Gastroesophageal sphincter (tissue), 4 donors: ENCODE data around the gene FBP1. TPM values are rescaled to one million over a fixed set of nuclear protein-coding genes. Genes with fewer than 3 reads are reported as not detected.

Source experiments
- ATAC-seq: fragments of 150-250 bp; one replicate; pipeline ENCODE4 v1.9.1; 2016; ENCODE audit warnings: mild to moderate bottlenecking, moderate library complexity
- H3K27ac ChIP-seq, 4 donors: fragments of 200-600 bp; sonication (generic) in 3 of 4; 1 replicate in 3 of 4; 2 replicates in 1 of 4; pipeline ENCODE4 v1.5.1; 2016 to 2019
- H3K27me3 ChIP-seq: fragments of 200-600 bp; sonication (generic); one replicate; pipeline ENCODE4 v1.5.1; 2019
- H3K36me3 ChIP-seq, 2 donors: fragments of 200-600 bp; sonication (generic); one replicate each; pipeline ENCODE4 v1.5.1; 2019; ENCODE audit warnings: control low read depth in 1 of 2
- H3K4me1 ChIP-seq, 3 donors: fragments of 200-600 bp; sonication (generic); 1 replicate in 2 of 3; 2 replicates in 1 of 3; pipeline ENCODE4 v1.5.1; 2016 to 2019; ENCODE audit warnings: control low read depth in 2 of 3
- H3K4me3 ChIP-seq, 2 donors: fragments of 200-600 bp; sonication (generic); one replicate each; pipeline ENCODE4 v1.5.1; 2019; ENCODE audit warnings: mild to moderate bottlenecking in 1 of 2, moderate library complexity in 1 of 2
- H3K9me3 ChIP-seq, 3 donors: fragments of 200-600 bp; sonication (generic); one replicate each; pipeline ENCODE4 v1.5.1; 2017 to 2019; ENCODE audit warnings: control low read depth in 2 of 3
- EP300 ChIP-seq: sonication (generic); formaldehyde crosslinking; IDR thresholded peaks from one replicate; pipeline ENCODE4 v1.6.1; 2017; ENCODE audit warnings: antibody characterized with exemption, mild to moderate bottlenecking
- POLR2A ChIP-seq, 2 donors: fragments of 450-650 bp; IDR thresholded peaks; one replicate each; pipeline ENCODE4 v1.6.1; 2017; ENCODE audit warnings: antibody characterized with exemption in 2 of 2, mild to moderate bottlenecking in 2 of 2, moderate library complexity in 1 of 2
- POLR2AphosphoS5 ChIP-seq: sonication (generic); formaldehyde crosslinking; IDR thresholded peaks from one replicate; pipeline ENCODE4 v1.6.1; 2017; ENCODE audit warnings: antibody characterized with exemption
- WGBS, 2 donors: methylation state at CpG; one replicate each; pipeline ENCODE4 v1.1.5; 2018; ENCODE audit warnings: low coverage in 1 of 2; 5-methylcytosine and 5-hydroxymethylcytosine counted together
- total RNA-seq, 4 donors: library from RNA; depleted of rRNA; stranded (reverse); fragments of >200 nt; gene quantifications; one replicate each; pipeline ENCODE4 v1.1.0, GENCODE V29; 2016
- TF ChIP-seq, protein P1 (sequence below), 4 experiments: fragments of 200-600 bp in 2 of 4; fragments of 450-650 bp in 2 of 4; sonication (generic) in 1 of 4; IDR thresholded peaks; one replicate each; pipeline ENCODE4 v1.5.1; 2017 to 2019; ENCODE audit warnings: antibody characterized with exemption in 4 of 4, mild to moderate bottlenecking in 2 of 4, moderate library complexity in 2 of 4

Gene FBP1
- total RNA-seq, 4 donors from 2014 or later, result 0.72 to 6.3 (median 2.3) TPM; not detected in 1

DNA sequence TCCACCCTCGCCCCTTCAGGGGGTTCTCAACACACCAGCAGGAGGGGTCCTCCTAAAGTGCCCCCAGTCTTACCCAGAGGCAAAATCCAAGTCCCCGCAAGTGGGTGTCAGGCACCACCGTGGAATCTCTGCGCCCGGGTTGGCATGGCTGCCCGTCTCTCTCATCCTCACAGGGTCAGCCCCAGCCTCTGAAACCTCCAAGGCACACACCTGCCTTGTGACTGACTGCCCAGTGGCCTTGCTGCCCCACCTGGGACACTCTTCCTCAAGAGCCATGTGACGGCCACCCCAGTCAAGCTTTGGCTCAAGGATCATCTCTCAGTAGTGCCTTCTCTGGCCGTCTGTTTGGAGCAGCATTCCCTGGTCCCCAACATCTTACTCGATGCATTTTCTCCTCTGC, 50.6 kb downstream of the FBP1 start:
- WGBS, 2 donors, result 72 to 80% methylated on average over 6 to 9 of the region's 9 CpGs
- Histone ChIP-seq H3K27me3 (peaks cover 15% of the 10 kb centered on the region), H3K4me3 (no peak overlapping the region), H3K36me3 (no peaks in the 10 kb centered on the region), H3K9me3 (no peaks in the 10 kb centered on the region), H3K4me1 (no peaks in the 10 kb centered on the region), H3K27ac (no peak overlapping the region)
- TF ChIP-seq POLR2AphosphoS5 (no peak), POLR2A (IDR thresholded peaks at IDR 0.05) (no peak), EP300 (no peak)
- TF ChIP-seq, protein P1, sequence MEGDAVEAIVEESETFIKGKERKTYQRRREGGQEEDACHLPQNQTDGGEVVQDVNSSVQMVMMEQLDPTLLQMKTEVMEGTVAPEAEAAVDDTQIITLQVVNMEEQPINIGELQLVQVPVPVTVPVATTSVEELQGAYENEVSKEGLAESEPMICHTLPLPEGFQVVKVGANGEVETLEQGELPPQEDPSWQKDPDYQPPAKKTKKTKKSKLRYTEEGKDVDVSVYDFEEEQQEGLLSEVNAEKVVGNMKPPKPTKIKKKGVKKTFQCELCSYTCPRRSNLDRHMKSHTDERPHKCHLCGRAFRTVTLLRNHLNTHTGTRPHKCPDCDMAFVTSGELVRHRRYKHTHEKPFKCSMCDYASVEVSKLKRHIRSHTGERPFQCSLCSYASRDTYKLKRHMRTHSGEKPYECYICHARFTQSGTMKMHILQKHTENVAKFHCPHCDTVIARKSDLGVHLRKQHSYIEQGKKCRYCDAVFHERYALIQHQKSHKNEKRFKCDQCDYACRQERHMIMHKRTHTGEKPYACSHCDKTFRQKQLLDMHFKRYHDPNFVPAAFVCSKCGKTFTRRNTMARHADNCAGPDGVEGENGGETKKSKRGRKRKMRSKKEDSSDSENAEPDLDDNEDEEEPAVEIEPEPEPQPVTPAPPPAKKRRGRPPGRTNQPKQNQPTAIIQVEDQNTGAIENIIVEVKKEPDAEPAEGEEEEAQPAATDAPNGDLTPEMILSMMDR (IDR thresholded peaks at IDR 0.05), result no peak
- no peak for ATAC-seq

DNA sequence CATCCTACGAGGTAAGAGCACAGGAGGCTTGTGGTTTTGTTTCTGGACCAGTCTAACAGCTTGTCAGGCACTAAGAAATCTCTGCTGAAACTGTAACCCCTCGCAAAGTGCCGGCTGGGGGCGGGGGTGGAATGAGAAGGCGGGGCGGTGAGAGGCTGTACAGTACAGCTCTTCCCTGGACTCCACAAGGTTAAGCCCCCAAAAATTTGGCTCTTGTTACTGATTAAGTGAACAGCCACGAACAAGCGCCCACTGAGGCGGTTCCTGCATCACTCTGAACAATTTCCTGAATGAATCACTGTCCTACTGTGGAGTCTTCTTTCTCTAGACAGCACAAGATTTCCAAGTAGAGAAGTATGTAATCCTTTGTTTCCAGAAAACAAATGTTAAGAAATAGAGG, 52.5 kb downstream of the FBP1 start:
- Histone ChIP-seq H3K27me3 (peaks cover 15% of the 10 kb centered on the region), H3K4me3 (no peak overlapping the region), H3K4me1 (no peaks in the 10 kb centered on the region), H3K27ac (no peak overlapping the region), H3K9me3 (no peaks in the 10 kb centered on the region), H3K36me3 (no peaks in the 10 kb centered on the region)
- WGBS, 2 donors, result 25 to 33% methylated on average over 1 to 4 of the region's 9 CpGs
- TF ChIP-seq, protein P1 (IDR thresholded peaks at IDR 0.05), result no peak
- no peak for TF ChIP-seq POLR2A (IDR thresholded peaks at IDR 0.05)
- no peak for TF ChIP-seq EP300
- no peak for TF ChIP-seq POLR2AphosphoS5
- ATAC-seq, result no peak

DNA sequence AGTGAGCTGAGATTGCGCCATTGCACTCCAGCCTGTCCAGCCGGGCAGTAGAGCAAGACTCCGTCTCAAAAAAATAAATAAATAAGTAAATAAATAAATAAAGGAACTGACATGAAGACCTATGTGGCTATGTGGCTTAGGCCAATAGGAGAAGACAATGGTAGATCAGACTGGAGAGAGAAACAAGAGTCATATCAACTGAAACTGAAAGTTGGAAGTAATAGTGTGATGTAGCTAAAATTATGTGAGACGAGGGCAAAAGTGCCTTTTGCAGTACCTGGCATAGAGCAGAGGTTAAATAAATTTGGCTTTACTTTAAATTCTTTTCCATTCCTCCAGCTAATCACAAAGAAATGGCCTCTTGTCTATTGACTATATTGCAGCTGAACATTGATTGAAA, 53.0 kb downstream of the FBP1 start:
- no peak overlapping the region for H3K4me3 ChIP-seq
- no peak for ATAC-seq
- peaks cover 11% of the 10 kb centered on the region for H3K27me3 ChIP-seq
- H3K9me3 ChIP-seq, result no peaks in the 10 kb centered on the region
- no peaks in the 10 kb centered on the region for H3K36me3 ChIP-seq
- no peaks in the 10 kb centered on the region for H3K4me1 ChIP-seq
- H3K27ac ChIP-seq, result no peak overlapping the region
- TF ChIP-seq, protein P1 (IDR thresholded peaks at IDR 0.05), result no peak
- no peak for TF ChIP-seq EP300
- TF ChIP-seq POLR2A (IDR thresholded peaks at IDR 0.05), result no peak
- no peak for TF ChIP-seq POLR2AphosphoS5
- WGBS, 2 donors, result 61 to 71% methylated on average over 4 of the region's 4 CpGs

DNA sequence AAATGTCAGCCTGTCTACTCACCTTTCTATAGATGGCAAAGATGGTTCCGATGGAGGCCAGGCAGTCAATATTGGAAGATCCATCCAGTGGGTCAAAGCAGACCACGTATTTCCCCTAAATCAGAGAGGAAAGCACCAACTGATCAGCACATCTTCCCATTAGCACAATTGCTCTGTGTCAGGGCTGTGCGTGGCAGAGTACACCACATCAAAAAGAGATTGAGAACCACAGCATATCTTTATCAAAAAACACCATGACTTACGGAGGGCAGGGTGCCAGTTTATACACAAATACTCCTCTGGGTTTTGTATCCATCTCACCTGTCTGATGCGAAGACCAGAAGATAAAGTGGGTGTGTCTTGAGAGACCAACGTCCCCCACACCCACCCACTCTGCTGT, 54.8 kb downstream of the FBP1 start:
- 80 to 91% methylated on average over 4 of the region's 6 CpGs for WGBS, 2 donors
- no peak overlapping the region for H3K4me3 ChIP-seq
- no peak for TF ChIP-seq EP300
- TF ChIP-seq POLR2A (IDR thresholded peaks at IDR 0.05), result no peak
- TF ChIP-seq POLR2AphosphoS5, result no peak
- TF ChIP-seq, protein P1 (IDR thresholded peaks at IDR 0.05), result no peak

DNA sequence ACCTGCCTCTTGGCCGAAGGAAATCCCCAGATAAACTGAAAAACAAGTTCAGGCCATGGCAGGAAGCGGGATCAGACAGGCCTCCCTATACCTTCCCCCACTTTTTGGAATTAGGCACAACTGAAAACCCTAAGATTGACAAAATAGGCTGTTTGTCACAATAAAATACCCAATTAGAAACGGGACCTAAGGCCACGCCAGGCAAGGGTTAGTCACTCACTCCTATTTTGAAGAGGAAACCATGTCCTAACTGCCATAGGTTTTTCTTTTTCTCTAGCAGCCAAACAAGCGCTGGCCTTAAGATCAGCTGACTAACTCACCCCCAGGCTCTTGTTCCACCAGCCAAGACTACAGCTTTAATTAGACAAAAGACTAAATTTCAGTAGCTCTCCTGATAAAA, 57.6 kb downstream of the FBP1 start:
- 86 to 97% methylated on average over 4 to 5 of the region's 5 CpGs for WGBS, 2 donors

More for the DNA sequence above, 54.8 kb downstream of the FBP1 start:
- no peak for ATAC-seq
- no peaks in the 10 kb centered on the region for H3K4me1 ChIP-seq
- no peak overlapping the region for H3K27ac ChIP-seq
- H3K27me3 ChIP-seq, result peaks cover 10% of the 10 kb centered on the region
- no peaks in the 10 kb centered on the region for H3K36me3 ChIP-seq
- no peaks in the 10 kb centered on the region for H3K9me3 ChIP-seq

More for the DNA sequence above, 57.6 kb downstream of the FBP1 start:
- TF ChIP-seq, protein P1 (IDR thresholded peaks at IDR 0.05), result no peak
- TF ChIP-seq EP300 (no peak), POLR2A (IDR thresholded peaks at IDR 0.05) (no peak), POLR2AphosphoS5 (no peak)
- no peak overlapping the region for H3K27ac ChIP-seq
- H3K36me3 ChIP-seq, result no peaks in the 10 kb centered on the region
- no peaks in the 10 kb centered on the region for H3K27me3 ChIP-seq
- no peak for ATAC-seq
- no peak overlapping the region for H3K4me3 ChIP-seq
- H3K9me3 ChIP-seq, result no peaks in the 10 kb centered on the region
- H3K4me1 ChIP-seq, result no peaks in the 10 kb centered on the region
